Choroid plexus epithelial cell (primary cell): Measurements from ENCODE around the gene NNAT.

Source experiments
- DNase-seq: peaks from one replicate; pipeline ENCODE4 v3.0.0-alpha.2; 2010; ENCODE audit warnings: low read depth
- H3K4me3 ChIP-seq: 2 replicates; pipeline ENCODE4 v1.5.1; 2011; ENCODE audit warnings: low read depth, mild to moderate bottlenecking, control low read depth, low read length, moderate library complexity
- TF ChIP-seq, protein P1 (sequence below): conservative IDR thresholded peaks from 2 replicates; pipeline ENCODE4 v1.5.1; 2011; ENCODE audit warnings: low read depth, mild to moderate bottlenecking, control low read depth, inconsistent platforms, low read length, moderate library complexity

NNAT gene

DNA sequence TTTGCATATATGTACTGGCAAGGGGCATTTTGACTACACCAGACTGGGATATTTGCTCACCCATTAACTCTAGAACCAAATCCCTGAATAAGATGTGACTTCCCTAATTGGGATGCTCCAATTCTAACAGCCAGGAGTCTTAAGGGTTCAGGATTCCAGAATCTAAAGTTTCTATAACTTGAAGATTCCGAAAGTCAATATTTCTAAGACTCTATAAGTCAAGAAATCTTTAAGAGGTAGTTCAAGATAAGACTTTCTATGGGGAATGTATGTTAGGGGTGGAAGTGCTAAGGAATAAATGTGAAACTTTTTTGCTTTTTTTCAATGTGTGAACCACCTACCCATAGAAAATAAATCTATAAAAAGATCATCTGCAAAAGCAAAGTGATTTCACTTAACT lies 49.4 kb downstream of the NNAT start:
- no peak overlapping the region for H3K4me3 ChIP-seq
- TF ChIP-seq, protein P1, sequence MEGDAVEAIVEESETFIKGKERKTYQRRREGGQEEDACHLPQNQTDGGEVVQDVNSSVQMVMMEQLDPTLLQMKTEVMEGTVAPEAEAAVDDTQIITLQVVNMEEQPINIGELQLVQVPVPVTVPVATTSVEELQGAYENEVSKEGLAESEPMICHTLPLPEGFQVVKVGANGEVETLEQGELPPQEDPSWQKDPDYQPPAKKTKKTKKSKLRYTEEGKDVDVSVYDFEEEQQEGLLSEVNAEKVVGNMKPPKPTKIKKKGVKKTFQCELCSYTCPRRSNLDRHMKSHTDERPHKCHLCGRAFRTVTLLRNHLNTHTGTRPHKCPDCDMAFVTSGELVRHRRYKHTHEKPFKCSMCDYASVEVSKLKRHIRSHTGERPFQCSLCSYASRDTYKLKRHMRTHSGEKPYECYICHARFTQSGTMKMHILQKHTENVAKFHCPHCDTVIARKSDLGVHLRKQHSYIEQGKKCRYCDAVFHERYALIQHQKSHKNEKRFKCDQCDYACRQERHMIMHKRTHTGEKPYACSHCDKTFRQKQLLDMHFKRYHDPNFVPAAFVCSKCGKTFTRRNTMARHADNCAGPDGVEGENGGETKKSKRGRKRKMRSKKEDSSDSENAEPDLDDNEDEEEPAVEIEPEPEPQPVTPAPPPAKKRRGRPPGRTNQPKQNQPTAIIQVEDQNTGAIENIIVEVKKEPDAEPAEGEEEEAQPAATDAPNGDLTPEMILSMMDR = no peak
- no peak for DNase-seq

DNA sequence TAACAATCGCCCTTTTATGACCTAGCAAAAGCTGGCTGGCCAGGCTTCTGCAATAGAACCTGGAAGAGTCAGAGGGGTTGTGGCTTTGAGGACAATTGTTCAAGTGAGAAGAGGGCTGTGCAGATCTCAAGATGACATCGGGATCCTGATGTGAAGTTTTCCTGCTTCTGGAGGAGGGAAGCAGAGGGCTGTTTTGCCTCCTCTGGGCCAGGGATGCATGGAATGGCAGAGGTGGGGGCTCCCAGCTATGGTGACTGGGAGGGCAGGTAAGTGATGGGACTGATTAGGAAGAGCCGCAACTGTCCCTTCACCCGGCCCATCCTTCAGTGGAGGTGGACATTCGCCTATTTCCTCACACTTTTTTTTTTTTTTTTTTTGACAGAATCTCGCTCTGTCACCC lies 50.0 kb downstream of the NNAT start:
- no peak for DNase-seq
- TF ChIP-seq, protein P1 = no peak
- no peak overlapping the region for H3K4me3 ChIP-seq
